Testis (tissue), 3 donors: ENCODE measurements around the gene TRMT112. TPM values are rescaled to one million over a fixed set of nuclear protein-coding genes. Genes with fewer than 3 reads are reported as not detected.

Experiments
- DNase-seq: peaks from one replicate; pipeline ENCODE4 v3.0.0-alpha.2; 2019
- H3K27ac ChIP-seq, 2 donors: fragments of 200-600 bp; sonication (generic); one replicate each; pipeline ENCODE4 v1.5.1; 2019
- H3K27me3 ChIP-seq: fragments of 200-600 bp; sonication (generic); one replicate; pipeline ENCODE4 v1.5.1; 2019
- H3K36me3 ChIP-seq: fragments of 200-600 bp; sonication (generic); one replicate; pipeline ENCODE4 v1.5.1; 2017; ENCODE audit warnings: low read depth; ENCODE audit errors: missing control alignments
- H3K4me1 ChIP-seq: fragments of 200-600 bp; sonication (generic); one replicate; pipeline ENCODE4 v1.5.1; 2019
- H3K4me3 ChIP-seq, 2 donors: fragments of 200-600 bp; sonication (generic); one replicate each; pipeline ENCODE4 v1.5.1; 2017 to 2019
- H3K9me3 ChIP-seq: fragments of 200-600 bp; sonication (generic); one replicate; pipeline ENCODE4 v1.5.1; 2017
- CTCF ChIP-seq, 3 experiments: fragments of 450-650 bp in 2 of 3; fragments of 200-600 bp in 1 of 3; sonication (generic) in 1 of 3; IDR thresholded peaks; one replicate each; pipeline ENCODE4 v1.5.1; 2016 to 2019; ENCODE audit warnings: antibody characterized with exemption in 3 of 3, mild to moderate bottlenecking in 2 of 3, moderate library complexity in 1 of 3
- POLR2A ChIP-seq: fragments of 450-650 bp; IDR thresholded peaks from one replicate; pipeline ENCODE4 v1.6.1; 2017; ENCODE audit warnings: antibody characterized with exemption, mild to moderate bottlenecking, moderate library complexity
- WGBS, 2 donors: methylation state at CpG; one replicate each; pipeline ENCODE4 v1.1.5; 2018; 5-methylcytosine and 5-hydroxymethylcytosine counted together
- intact Hi-C: fragments of 100-400 bp; cut with DNase I; formaldehyde crosslinking; loops from one replicate; pipeline ENCODE4 v1.15.1; 2023; ENCODE audit warnings: low total_unique reads
- polyA plus RNA-seq: library from polyadenylated mRNA; stranded (reverse); fragments of 350-450 nt; fragmentation: Illumina TruSeq; extraction: RNeasy Lipid Tissue Mini Kit (QIAGEN cat#74804); gene quantifications from one replicate; pipeline ENCODE4 v1.2.3, GENCODE V29; 2014; ENCODE audit warnings: low read depth, low replicate concordance; ENCODE audit not compliant: insufficient read depth
- total RNA-seq, 2 donors: library from RNA; depleted of rRNA; stranded (reverse); fragments of >200 nt; gene quantifications; one replicate each; pipeline ENCODE4 v1.2.3, GENCODE V29; 2016

TRMT112 gene
- total and polyA plus RNA-seq, 3 donors from 2014 or later, result 275 to 340 (median 303) TPM

- WGBS, 2 donors, result 16% methylated on average over 22 to 55 of the region's 55 CpGs
- no peak for TF ChIP-seq POLR2A
- TF ChIP-seq CTCF (IDR thresholded peaks at IDR 0.05), result peak in 2 of 3 experiments; percentile 25 to 34
- Histone ChIP-seq H3K27me3 (no peaks in the 10 kb centered on the region), H3K4me3 (peak overlapping the region; percentile 13 to 53), H3K36me3 (no peaks in the 10 kb centered on the region), H3K9me3 (no peaks in the 10 kb centered on the region), H3K27ac (peak overlapping the region; percentile 19 to 68), H3K4me1 (peaks cover 12% of the 10 kb centered on the region)
- peak; percentile 86 for DNase-seq
- intact Hi-C loops, result no loop called here
These were observed 24.8 kb upstream of the TRMT112 start for GRCh38 chr11:64341851-64342791.

GRCh38 chr11:64341429-64341828 is 24.1 kb upstream of the TRMT112 start:
- 40 to 69% methylated on average over 1 to 21 of the region's 21 CpGs for whole genome bisulfite sequencing, 2 donors
- no peaks in the 10 kb centered on the region for H3K27me3 ChIP-seq

GRCh38 chr11:64340671-64341335 is 23.4 kb upstream of the TRMT112 start:
- H3K4me1 ChIP-seq, result peaks cover 12% of the 10 kb centered on the region
- DNase-seq, result peak; percentile 65
- no peak overlapping the region for H3K27ac ChIP-seq
- H3K4me3 ChIP-seq, result peak overlapping the region in 1 of 2 donors; percentile 18
- no peaks in the 10 kb centered on the region for H3K9me3 ChIP-seq
- H3K27me3 ChIP-seq, result no peaks in the 10 kb centered on the region
- intact Hi-C loops, result no loop called here
- H3K36me3 ChIP-seq, result no peaks in the 10 kb centered on the region
- TF ChIP-seq CTCF (IDR thresholded peaks at IDR 0.05) (no peak), POLR2A (no peak)
- WGBS, 2 donors, result 50 to 57% methylated on average over 9 to 33 of the region's 33 CpGs

More at GRCh38 chr11:64341429-64341828, 24.1 kb upstream of the TRMT112 start:
- H3K4me3 ChIP-seq, result no peak overlapping the region
- peaks cover 12% of the 10 kb centered on the region for H3K4me1 ChIP-seq
- DNase-seq, result no peak
- TF ChIP-seq CTCF (IDR thresholded peaks at IDR 0.05) (no peak), POLR2A (no peak)
- H3K27ac ChIP-seq, result no peak overlapping the region
- H3K9me3 ChIP-seq, result no peaks in the 10 kb centered on the region
- no peaks in the 10 kb centered on the region for H3K36me3 ChIP-seq
- intact Hi-C loops, result no loop called here

- Histone ChIP-seq H3K27ac (no peak within 1 kb of the TSS), H3K4me1 (peaks cover 12% of the 10 kb centered on the region), H3K27me3 (no peaks in the 10 kb centered on the region), H3K36me3 (no peaks in the 10 kb centered on the region), H3K4me3 (peak within 1 kb of the TSS in 1 of 2 donors; percentile 18), H3K9me3 (no peaks in the 10 kb centered on the region)
- WGBS, 2 donors, result 67 to 74% methylated on average over 10 to 14 of the region's 16 CpGs
- TF ChIP-seq POLR2A (no peak), CTCF (IDR thresholded peaks at IDR 0.05) (no peak)
- no peak for DNase-seq
- intact Hi-C loops, result no loop called here
These were observed 22.5 kb upstream of the TRMT112 start, which contains the start of gene CCDC88B for GRCh38 chr11:64339754-64340408. Gene CCDC88B, plus strand, starts transcription at chr11:64340204. Its CDS starts 63 bp downstream, at chr11:64340267.
